IPS-NIHi7 (cell line): ENCODE measurements around the gene RNF121.
"Not testable (repeated sequence)": the region's sequence is repeated elsewhere in the genome, so short reads cannot be mapped to it uniquely, and the experiment has no call there.

Experiments
- DNase-seq: peaks from one replicate; pipeline ENCODE4 v3.0.0; 2012; ENCODE audit warnings: mixed read lengths; ENCODE audit errors: extremely low spot score

The RNF121 gene

DNA sequence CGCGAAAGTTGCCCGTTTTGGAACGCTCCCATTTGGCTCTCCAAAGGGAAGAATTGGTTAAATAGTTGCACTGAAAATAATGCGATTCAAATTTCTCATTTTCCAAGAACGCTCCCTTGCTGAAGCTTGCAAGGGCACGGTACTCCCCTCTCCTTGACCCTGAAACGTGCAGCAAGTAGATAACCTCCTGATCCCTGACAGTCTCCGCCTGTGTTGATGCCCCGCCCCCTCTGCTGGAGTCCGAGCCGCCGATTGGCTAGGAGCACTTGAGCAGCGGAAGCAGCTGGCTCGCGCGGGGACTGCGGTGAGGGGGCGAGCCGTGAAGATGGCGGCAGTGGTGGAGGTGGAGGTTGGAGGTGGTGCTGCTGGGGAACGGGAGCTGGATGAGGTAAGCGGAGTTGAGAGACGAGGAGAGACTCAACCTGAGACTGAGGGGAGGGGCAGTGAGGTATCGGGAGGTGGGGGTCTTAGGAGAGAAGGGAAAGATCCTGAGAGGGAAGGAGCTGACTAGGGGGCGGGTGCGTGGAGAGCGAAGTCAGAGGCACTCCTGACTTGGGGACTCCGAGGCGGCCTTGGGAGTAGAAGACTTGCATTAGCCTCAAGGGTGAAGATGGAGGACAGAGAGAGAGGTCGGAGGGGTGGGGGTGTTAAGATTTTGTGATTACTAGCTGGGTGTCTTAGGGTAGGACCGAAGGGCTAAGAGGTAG is at the start of gene RNF121:
RNF121 (plus strand) TSS at position 310 of the 707 bp plus-strand sequence; CDS start at position 326, 16 bp downstream.
- peak; percentile 99 for DNase-seq

DNA sequence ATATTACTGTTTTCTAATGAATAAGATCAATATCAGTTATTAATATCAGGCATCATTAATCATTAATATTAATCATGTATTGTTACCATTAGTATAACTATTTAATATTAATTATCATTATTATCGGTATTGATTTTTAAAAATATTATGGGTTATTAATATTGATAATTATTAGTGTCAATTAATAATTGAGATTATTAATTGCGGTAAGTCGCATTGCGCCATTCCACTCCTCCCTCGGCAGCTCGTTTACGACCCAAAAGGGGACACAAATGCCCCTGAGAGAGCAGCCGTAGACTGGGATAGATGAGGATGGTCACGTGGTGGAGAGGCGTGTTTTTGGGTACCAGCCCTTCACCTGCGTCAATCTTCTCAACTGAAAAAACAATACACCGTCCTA is 43.0 kb upstream of the RNF121 start:
- not testable (repeated sequence) for DNase-seq

DNA sequence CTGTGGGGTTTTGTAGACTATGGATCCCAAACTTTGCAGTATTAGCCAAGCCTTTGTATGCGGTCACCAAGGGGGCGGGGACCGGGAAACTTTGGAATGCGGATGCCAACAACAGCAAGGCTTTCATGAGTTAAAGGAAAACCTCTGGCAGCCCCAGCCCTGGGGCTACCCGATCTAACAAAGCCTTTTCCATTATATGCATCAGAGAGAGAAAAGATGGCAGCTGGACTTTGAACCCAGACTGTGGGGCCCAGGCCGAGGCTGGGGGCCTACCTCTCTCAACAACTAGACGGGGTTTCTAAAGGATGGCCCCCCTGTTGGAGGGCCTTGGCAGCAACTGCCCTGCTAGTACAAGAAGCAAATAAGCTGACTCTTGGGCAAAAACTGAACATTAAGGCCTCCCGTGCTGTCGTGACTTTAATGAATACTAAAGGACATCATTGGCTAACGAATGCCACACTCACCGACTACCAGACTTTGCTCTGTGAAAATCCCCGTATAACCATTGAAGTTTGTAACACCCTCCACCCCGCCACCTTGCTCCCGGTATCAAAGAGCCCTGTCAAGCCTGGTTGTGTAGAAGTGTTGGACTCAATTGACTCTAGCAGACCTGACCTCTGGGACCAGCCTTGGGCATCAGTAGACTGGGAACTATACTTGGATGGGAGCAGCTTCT is 40.4 kb upstream of the RNF121 start:
- not testable (repeated sequence) for DNase-seq

DNA sequence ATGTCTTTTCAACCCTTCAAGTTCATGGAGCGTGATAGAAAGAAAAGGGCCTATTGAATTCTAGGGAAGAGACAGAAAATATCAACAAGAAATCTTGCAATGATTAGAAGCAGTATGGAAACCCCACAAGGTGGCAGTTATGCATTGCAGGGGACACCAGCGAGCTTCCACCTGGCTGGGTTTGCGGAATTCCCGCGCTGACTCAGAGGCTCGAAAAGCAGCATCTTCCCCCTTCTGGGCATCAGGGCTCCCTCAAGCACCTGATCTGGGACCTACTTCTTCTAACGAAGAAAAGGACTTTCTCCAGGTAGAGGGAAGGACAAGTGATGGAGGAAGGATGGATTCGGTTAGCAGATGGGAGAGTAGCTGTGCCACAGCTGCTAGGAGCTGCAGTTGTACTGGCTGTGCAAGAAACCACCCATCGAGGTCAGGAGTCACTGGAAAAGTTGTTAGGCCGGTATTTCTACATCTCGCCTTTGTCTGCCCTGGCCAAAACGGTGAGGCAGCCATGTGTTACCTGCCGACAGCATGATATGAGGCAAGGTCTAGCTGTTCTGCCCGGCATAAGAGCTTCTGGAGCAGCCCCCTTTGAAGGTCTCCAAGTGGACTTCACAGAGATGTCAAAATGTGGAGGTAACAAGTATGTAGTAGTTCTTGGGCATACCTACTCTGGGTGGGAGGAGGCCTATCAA is 39.5 kb upstream of the RNF121 start:
- not testable (repeated sequence) for DNase-seq

DNA sequence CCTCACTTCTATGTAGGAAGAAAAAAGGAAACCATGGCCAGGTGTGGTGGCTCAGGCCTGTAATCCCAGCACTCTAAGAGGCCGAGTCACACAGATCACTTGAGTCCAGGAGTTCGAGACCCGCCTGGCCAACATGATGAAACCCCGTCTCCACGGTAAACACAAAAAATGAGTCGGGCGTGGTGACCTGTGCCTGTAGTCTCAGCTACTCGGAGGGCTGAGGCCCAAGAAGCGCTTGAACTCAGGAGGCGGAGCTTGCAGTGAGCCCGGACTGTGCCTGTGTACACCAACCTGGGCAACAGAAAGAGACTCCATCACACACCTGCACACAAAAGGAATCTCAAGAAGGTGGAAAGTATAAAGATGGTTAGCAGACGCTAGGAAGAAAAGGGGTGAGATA is 32.9 kb upstream of the RNF121 start:
- DNase-seq: no peak

DNA sequence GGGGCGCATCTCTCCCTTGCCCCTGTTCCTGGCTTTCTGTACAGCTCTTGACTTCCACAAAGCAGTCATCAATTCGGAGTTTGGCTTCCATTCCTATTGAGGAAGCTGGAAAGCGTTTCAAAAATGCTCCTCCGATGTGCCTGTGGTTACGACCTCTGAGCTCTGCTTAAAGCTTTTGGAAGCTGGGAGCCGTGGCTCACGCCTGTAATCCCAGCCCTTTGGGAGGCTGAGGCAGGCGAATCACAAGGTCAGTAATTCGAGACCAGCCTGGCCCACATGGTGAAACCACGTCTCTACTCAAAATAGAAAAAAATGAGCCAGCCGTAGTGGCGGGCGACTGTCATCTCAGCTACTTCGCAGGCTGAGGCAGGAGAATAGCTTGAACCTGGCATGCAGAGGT is 27.7 kb upstream of the RNF121 start:
- not testable (repeated sequence) for DNase-seq

DNA sequence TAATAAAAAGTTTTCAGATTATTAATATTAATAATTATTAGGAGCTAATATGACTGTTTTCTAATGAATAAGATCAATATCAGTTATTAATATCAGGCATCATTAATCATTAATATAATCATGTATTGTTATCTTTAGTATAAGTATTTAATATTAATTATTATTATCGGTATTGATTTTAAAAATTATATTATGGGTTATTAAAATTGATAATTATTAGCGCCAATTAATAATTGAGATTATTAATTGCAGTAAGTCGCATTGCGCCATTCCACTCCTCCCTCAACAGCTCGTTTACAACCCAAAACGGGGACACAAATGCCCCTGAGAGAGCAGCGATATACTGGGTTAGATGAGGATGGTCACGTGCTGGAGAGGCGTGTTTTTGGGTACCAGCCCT is 20.6 kb upstream of the RNF121 start:
- DNase-seq: no peak

DNA sequence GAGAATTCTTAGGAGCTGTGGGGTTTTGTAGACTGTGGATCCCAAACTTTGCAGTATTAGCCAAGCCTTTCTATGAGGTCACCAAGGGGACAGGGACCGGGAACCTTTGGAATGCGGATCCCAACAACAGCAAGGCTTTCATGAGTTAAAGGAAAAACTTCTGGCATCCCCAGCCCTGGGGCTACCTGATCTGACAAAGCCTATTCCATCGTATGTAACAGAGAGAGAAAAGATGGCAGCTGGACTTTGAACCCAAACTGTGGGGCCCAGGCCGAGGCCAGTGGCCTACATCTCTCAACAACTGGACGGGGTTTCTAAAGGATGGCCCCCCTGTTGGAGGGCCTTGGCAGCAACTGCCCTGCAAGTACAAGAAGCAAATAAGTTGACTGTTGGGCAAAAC is 18.1 kb upstream of the RNF121 start:
- DNase-seq: not testable (repeated sequence)

DNA sequence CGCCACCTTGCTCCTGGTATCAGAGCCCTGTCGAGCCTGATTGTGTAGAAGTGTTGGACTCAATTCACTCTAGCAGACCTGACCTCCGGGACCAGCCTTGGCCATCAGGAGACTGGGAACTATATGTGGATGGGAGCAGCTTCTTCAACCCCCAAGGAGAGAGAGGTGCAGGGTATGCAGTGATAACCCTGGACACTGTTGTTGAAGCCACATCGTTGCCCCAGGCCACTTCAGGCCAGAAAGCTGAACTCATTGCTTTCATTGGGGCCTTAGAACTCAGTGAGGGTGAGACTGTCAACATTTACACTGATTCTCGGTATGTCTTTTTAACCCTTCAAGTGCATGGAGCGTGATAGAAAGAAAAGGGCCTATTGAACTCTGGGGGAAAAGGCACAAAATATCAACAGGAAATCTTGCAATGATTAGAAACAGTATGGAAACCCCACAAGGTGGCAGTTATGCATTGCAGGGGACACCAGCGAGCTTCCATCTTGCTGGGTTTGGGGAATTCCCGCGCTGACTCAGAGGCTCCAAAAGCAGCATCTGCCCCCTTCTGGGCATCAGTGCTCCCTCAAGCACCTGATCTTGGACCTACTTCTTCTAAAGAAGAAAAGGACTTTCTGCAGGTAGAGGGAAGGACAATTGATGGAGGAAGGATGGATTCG is 17.4 kb upstream of the RNF121 start:
- not testable (repeated sequence) for DNase-seq

DNA sequence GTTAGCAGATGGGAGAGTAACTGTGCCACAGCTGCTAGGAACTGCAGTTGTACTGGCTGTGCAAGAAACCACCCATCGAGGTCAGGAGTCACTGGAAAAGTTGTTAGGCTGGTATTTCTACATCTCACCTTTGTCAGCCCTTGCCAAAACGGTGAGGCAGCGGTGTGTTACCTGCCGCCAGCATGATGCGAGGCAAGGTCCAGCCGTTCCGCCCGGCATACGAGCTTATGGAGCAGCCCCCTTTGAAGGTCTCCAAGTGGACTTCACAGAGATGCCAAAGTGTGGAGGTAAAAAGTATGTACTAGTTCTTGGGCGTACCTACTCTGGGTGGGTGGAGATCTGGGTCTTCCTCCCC is 16.9 kb upstream of the RNF121 start:
- not testable (repeated sequence) for DNase-seq

DNA sequence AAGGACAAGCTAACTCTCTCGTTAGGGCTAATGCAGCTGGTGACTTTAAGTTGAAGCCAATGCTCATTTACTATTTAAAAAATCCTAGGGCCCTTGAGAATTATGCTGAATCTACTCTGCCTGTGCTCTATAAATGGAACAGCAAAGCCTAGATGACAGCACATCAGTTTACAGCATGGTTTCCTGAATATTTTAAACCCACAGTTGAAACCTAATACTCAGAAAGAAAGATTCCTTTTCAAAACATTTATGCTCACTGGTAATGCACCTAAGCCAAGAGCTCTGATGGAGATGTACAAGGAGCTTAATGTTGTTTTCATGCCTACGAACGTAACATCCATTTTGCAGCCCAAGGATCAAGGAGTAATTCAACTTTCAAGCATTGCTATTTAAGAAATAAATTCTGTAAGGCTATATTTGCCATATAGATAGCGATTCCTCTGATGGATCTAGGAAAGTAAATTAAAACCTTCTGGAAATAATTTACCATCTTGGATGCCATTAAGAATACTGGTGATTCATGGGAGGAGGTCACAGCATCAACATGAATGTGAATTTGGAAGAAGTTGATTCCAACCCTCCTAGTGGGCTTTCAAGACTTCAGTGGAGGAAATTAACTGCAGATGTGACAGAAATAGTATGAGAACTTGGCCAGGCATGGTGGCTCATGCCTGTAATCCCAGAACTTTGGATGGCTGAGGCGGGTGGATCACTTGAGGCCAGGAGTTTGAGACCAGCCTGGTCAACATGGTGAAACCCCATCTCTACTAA is 14.9 kb upstream of the RNF121 start:
- no peak for DNase-seq

DNA sequence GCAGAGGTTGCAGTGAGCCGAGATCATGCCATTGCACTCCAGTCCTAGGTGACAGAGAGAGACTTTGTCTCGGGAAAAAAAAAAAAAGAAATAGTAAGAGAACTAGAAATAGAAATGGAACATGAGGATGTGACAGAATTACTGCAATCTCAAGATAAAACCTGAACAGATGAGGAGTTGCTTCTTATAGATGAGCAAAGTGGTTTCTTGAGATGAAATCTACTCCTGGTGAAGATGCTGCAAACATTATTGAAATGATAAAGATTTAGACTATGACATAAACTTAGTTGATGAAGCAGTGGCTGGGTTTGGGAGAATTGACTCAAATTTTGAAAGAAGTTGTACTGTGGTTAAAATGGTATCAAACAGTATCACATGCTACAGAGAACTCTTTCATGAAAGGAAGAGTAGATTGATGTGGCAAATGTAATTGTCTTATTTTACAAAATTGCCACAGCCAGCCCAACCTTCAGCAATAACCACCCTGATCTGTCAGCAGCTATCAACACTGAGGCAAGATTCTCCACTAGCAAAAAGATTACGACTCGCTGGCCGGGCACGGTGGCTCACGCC is 14.1 kb upstream of the RNF121 start:
- no peak for DNase-seq

DNA sequence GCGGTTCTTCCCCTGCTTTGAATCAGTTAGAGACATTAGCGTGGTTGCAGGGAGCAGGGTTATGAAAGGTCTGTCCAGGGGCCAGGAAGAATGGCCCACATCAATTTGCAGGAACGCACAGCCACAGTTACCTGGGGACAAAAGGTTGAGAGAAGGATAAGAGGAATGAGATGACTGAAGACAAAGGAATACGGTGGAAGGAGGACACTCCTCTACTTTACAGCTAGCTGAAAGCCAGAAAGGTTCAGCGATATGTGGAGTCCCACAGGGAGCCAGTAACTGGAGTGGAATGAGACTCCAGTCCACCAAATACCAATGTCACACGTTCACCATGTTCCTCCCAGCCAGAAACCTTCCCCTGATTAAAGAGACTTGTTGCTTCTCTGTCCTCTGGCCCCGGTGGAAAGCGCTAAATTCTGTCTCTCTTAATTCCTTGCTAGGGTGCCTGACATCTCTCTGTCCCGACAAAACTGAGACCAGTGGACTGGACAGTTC is 11.2 kb upstream of the RNF121 start:
- no peak for DNase-seq

DNA sequence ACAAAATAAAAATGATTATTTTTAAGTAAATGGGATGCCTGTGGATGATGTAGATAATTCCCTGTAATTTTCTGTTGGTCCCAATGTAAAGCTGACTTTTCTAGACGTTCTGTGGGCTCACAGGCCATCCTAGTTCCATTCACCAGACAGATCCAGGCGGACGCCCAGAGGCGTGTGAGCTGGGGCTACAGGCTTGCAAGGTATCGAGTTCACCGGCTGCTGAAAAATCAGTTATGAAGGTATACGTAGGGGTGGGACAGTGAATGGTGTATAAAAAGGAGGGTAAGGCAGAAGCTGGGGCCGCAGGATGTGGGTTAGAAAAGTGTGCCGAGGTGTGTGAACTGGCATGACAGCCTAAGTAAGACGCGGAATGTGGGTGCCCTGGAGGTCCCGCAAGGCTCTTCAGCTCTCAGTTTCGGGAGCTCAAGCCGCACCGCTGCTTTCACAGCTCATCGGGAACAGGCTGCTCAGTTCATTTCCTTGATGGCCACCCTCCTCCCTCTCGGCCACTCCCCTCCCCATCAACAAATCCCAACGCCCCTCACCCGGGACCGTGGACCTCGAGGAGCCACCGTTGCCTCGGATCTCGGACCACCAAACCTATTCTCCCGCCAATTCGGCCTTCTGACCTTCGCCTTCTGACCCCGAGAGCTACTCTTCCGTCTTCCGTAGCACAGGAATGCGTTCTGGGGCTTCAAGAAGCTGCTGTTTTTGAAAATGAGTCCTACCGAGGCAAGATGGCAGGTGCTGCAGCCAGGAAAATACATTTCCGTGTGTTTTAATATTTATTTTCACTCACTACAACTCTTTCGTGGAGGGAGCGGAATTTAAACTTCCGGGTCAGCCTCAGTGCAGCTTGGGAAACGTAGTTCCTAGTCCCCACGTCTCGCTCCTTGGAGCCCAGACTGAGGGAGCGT is 768 bp upstream of the RNF121 start, which contains the start of gene XNDC1N:
XNDC1N (minus strand) TSS at position 775 of the 917 bp plus-strand sequence. CDS start 5,241 bp downstream, outside the sequence.
- peak; percentile 85 for DNase-seq

DNA sequence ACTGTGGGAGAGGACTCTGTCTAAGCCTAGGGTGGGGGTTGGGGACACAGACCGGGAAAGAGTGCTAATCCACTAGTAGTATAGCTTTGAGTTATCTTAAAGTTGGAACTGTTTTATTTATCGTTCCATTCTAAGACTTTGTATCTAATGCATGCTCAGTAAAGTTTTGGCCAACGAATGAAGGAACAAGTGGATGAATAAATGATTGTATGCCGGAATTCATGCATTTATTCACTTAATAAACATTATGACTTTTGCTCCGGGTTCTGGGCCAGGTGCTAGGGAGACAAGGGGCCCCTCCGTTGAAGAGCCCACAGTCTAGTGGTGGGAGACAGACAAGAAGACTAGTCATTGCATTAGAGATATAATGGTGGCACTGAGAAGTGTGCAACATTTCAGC is 645 bp downstream of the RNF121 start:
- no peak for DNase-seq

DNA sequence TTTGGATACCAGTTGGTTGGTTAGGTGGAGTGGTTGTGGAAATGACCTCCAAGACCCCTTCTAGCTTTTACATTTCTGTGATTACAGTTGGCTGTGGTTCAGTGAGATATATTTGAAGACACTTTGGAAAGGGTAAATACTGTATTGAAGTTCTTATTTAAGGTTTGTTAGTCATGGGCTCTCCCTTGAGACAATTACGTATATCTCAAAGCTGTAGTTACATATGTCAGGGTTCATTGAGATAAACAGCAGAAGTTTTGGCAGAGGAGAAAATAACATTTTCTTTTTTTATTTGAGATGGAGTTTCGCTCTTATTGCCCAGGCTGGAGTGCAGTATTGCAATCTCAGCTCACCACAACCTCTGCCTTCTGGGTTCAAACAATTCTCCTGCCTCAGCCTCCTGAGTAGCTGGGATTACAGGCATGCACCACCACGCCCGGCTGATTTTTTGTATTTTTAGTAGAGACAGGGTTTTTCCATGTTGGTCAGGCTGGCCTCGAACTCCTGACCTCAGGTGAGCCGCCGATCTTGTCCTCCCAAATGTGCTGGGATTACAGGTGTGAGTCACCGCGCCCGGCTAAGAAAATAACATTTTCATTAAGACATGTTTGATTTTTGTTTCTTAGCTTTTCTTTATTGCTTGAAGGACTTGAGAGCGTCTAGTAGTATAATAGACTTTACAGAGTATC is 1.9 kb downstream of the RNF121 start:
- no peak for DNase-seq

DNA sequence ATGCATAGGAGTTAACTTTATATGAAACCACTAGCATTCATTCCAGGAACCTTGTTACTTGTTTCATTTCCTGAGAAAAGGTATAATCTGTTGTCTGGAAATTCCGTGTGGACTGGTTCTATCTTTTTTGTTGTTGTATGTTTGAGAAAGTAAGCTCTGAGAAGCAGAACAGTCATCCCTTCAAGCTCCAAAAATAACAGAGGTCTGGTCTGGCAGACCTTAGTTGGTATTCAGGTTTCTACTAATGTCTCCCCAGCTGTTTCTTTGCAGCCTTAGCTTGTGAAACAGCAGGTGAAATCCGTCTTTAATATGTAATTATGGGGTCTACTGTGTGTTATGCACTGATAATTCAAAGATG is 2.4 kb downstream of the RNF121 start:
- DNase-seq: no peak

DNA sequence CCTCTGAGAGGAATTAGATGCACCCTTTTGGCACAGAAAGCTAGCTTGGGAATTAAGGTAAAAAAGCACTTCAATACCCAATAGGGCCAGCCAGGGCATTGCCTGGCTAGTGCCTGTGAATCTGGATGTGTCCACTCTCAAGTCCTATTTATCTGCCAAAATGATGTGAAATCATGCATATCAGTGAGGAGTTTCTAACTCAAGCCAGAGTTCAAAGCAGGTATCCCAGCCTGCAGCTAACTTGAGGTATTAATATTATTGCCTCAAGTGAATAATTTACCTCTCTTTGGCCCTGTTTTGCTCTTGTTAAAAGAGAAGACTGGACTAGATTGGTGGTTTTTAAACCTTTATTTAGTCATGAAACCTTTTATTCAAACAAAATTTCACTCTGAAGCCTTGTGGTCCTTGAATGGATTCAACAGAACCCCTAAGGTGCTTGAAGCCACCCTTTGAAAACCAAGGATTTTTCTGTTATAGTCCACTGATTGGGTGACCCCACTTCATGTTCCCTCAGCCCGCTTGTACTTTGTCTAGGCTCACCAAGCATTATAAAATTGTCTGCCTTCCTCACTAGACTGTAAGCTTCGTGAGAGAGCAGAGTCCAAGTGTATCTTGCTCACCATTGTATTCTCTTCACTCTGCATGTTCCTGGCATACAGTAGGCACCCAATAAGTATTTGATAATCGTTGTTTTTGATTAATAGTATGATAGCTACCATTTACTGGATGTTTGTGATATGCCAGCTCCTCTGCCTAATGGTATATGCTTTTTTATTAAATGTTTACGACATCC is 4.5 kb downstream of the RNF121 start:
- no peak for DNase-seq
